NB4 (cell line): ENCODE results near the gene CHERP.

Experiments
- POLR2A ChIP-seq: IDR thresholded peaks from 2 replicates; pipeline ENCODE4 v1.6.1; 2011; ENCODE audit warnings: mild to moderate bottlenecking; ENCODE audit not compliant: insufficient read length; ENCODE audit errors: extremely low read depth
- TF ChIP-seq, protein P1 (sequence below): IDR thresholded peaks from one replicate; pipeline ENCODE4 v1.5.1; 2012; ENCODE audit warnings: low read depth, low read length
- TF ChIP-seq, protein P2 (sequence below): IDR thresholded peaks from 2 replicates; pipeline ENCODE4 v1.6.1; 2011; ENCODE audit warnings: low read depth, low read length

GRCh38 chr19:16540948-16541347 lies 1.3 kb downstream of the CHERP start:
- no peak for TF ChIP-seq POLR2A
- TF ChIP-seq, protein P1, sequence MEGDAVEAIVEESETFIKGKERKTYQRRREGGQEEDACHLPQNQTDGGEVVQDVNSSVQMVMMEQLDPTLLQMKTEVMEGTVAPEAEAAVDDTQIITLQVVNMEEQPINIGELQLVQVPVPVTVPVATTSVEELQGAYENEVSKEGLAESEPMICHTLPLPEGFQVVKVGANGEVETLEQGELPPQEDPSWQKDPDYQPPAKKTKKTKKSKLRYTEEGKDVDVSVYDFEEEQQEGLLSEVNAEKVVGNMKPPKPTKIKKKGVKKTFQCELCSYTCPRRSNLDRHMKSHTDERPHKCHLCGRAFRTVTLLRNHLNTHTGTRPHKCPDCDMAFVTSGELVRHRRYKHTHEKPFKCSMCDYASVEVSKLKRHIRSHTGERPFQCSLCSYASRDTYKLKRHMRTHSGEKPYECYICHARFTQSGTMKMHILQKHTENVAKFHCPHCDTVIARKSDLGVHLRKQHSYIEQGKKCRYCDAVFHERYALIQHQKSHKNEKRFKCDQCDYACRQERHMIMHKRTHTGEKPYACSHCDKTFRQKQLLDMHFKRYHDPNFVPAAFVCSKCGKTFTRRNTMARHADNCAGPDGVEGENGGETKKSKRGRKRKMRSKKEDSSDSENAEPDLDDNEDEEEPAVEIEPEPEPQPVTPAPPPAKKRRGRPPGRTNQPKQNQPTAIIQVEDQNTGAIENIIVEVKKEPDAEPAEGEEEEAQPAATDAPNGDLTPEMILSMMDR, result no peak
- TF ChIP-seq, protein P2, sequence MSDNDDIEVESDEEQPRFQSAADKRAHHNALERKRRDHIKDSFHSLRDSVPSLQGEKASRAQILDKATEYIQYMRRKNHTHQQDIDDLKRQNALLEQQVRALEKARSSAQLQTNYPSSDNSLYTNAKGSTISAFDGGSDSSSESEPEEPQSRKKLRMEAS, result no peak
